Common myeloid progenitor, CD34-positive (primary cell): ENCODE data around the gene AIP.

Experiments used
- CTCF ChIA-PET: fragments of 350-600 bp; sonication (Branson Sonifier 250); formaldehyde crosslinking; loops from one replicate; lab custom pipeline; 2021; ENCODE audit warnings: antibody characterized with exemption; lab: Charles Lee
- POLR2A ChIA-PET: fragments of 350-600 bp; sonication (Branson Sonifier 250); formaldehyde crosslinking; loops from one replicate; lab custom pipeline; 2021; ENCODE audit warnings: antibody characterized with exemption; lab: Charles Lee
- DNase-seq, 3 donors: peaks; one replicate each; pipeline versions ENCODE4 v3.0.0 to v3.0.0-alpha.2; 2013
- H3K27ac ChIP-seq, 2 experiments: 1 replicate in 1 of 2; 2 replicates in 1 of 2; pipeline ENCODE4 v1.7.0; 2013; ENCODE audit warnings: inconsistent platforms in 2 of 2, low read length in 2 of 2, mild to moderate bottlenecking in 2 of 2, low read depth in 1 of 2, moderate library complexity in 1 of 2; ENCODE audit not compliant: severe bottlenecking in 2 of 2, insufficient read depth in 1 of 2, poor library complexity in 1 of 2
- H3K27me3 ChIP-seq, 5 experiments: replicated peaks in 2 of 5; 1 replicate in 3 of 5; 2 replicates in 2 of 5; pipeline versions ENCODE4 v1.6.1 to v1.7.0; 2013; ENCODE audit warnings: low read length in 4 of 5, mild to moderate bottlenecking in 2 of 5, moderate library complexity in 2 of 5, inconsistent platforms in 1 of 5; ENCODE audit not compliant: insufficient read depth in 5 of 5, control insufficient read depth in 4 of 5
- H3K36me3 ChIP-seq, 4 experiments: 1 replicate in 2 of 4; 2 replicates in 2 of 4; pipeline versions ENCODE4 v1.6.1 to v1.7.0; 2013; ENCODE audit warnings: low read length in 3 of 4, control low read depth in 1 of 4, mild to moderate bottlenecking in 1 of 4; ENCODE audit not compliant: control insufficient read depth in 4 of 4, insufficient read depth in 4 of 4
- H3K4me1 ChIP-seq, 4 experiments: 1 replicate in 3 of 4; 2 replicates in 1 of 4; pipeline versions ENCODE4 v1.6.1 to v1.7.1; 2013; ENCODE audit warnings: low read length in 3 of 4, mild to moderate bottlenecking in 3 of 4, control low read depth in 1 of 4, inconsistent platforms in 1 of 4, moderate library complexity in 1 of 4; ENCODE audit not compliant: control insufficient read depth in 4 of 4, insufficient read depth in 4 of 4; ENCODE audit errors: control extremely low read depth in 1 of 4
- H3K4me3 ChIP-seq, 7 experiments: 1 replicate in 4 of 7; 2 replicates in 3 of 7; pipeline versions ENCODE4 v1.5.1 to v1.7.0; 2013; ENCODE audit warnings: mild to moderate bottlenecking in 7 of 7, low read length in 6 of 7, moderate library complexity in 6 of 7, inconsistent platforms in 2 of 7, low read depth in 2 of 7, control low read depth in 1 of 7; ENCODE audit not compliant: insufficient read depth in 4 of 7, control insufficient read depth in 1 of 7; ENCODE audit errors: extremely low read depth in 1 of 7
- H3K9me3 ChIP-seq, 5 experiments: 1 replicate in 4 of 5; 2 replicates in 1 of 5; pipeline versions ENCODE4 v1.6.1 to v1.7.1; 2013; ENCODE audit warnings: low read length in 4 of 5, mild to moderate bottlenecking in 2 of 5, inconsistent platforms in 1 of 5, low read depth in 1 of 5, moderate library complexity in 1 of 5; ENCODE audit not compliant: control insufficient read depth in 4 of 5, insufficient read depth in 2 of 5; ENCODE audit errors: control extremely low read depth in 1 of 5
- WGBS: methylation state at CpG from one replicate; pipeline ENCODE4 v1.1.5; 2013; ENCODE audit not compliant: insufficient coverage; 5-methylcytosine and 5-hydroxymethylcytosine counted together

The AIP gene

GRCh38 chr11:67504005-67504949 lies 21.5 kb downstream of the AIP start:
- peak in 1 of 3 donors; percentile 22 for DNase-seq
- Histone ChIP-seq H3K4me1 (peaks cover 0 to 53% (median 47%) of the 10 kb centered on the region in 4 experiments), H3K9me3 (no peaks in the 10 kb centered on the region), H3K27ac (no peak overlapping the region), H3K36me3 (peaks cover 0 to 20% (median 7%) of the 10 kb centered on the region in 4 experiments), H3K4me3 (peak overlapping the region; percentile 35 to 82 (median 78)), H3K27me3 (peaks cover 0 to 22% (median 0%) of the 10 kb centered on the region in 5 experiments)
- WGBS = 4% methylated on average over 69 of the region's 101 CpGs
- ChIA-PET POLR2A (no interaction called here), CTCF (interaction anchor here (1.2 kb wide), 1 partner anchor 63 kb away, joined by 3 read pairs; no protein-coding TSS in a partner anchor)

- H3K27ac ChIP-seq = peak within 1 kb of the TSS in 1 of 2 experiments; percentile 55
- DNase-seq = peak in 1 of 3 donors; percentile 59
- peaks cover 0 to 53% (median 47%) of the 10 kb centered on the region in 4 experiments for H3K4me1 ChIP-seq
Observed at GRCh38 chr11:67504950-67505581, 22.2 kb downstream of the AIP start, which contains the start of gene PITPNM1. PITPNM1 (minus strand) TSS chr11:67505363; CDS start chr11:67504180, 1,183 bp downstream.

GRCh38 chr11:67505605-67506396 lies 23.0 kb downstream of the AIP start:
- WGBS = 21% methylated on average over 12 of the region's 17 CpGs

More at GRCh38 chr11:67504950-67505581, 22.2 kb downstream of the AIP start, which contains the start of gene PITPNM1:
- Histone ChIP-seq H3K9me3 (no peaks in the 10 kb centered on the region), H3K36me3 (peaks cover 0 to 16% (median 7%) of the 10 kb centered on the region in 4 experiments), H3K27me3 (peaks cover 0 to 22% (median 0%) of the 10 kb centered on the region in 5 experiments), H3K4me3 (peak within 1 kb of the TSS; percentile 35 to 82 (median 78))
- CTCF ChIA-PET = interaction anchor here (0.9 to 2.0 kb wide), 5 partner anchors 14 to 159 kb away, joined by 3 to 5 read pairs (median 3); no protein-coding TSS in a partner anchor
- under 1% methylated on average over 49 of the region's 58 CpGs for WGBS
- POLR2A ChIA-PET = interaction anchor here (1.1 kb wide), 1 partner anchor 13 kb away, joined by 4 read pairs; no protein-coding TSS in a partner anchor

GRCh38 chr11:67506426-67507051 lies 23.7 kb downstream of the AIP start:
- Histone ChIP-seq H3K4me1 (peaks cover 0 to 49% (median 47%) of the 10 kb centered on the region in 4 experiments), H3K27ac (peak overlapping the region in 1 of 2 experiments; percentile 6), H3K27me3 (peaks cover 0 to 22% (median 0%) of the 10 kb centered on the region in 5 experiments), H3K4me3 (no peak overlapping the region), H3K9me3 (no peaks in the 10 kb centered on the region), H3K36me3 (peaks cover 0 to 13% (median 4%) of the 10 kb centered on the region in 4 experiments)
- ChIA-PET POLR2A (no interaction called here), CTCF (interaction anchor here (0.6 to 2.0 kb wide), 5 partner anchors 22 to 155 kb away, joined by 3 to 5 read pairs (median 4); partner anchors contain the start of gene PTPRCAP)
- no peak for DNase-seq
- 92% methylated on average over 14 of the region's 16 CpGs for WGBS

More at GRCh38 chr11:67505605-67506396, 23.0 kb downstream of the AIP start:
- Histone ChIP-seq H3K4me3 (peak overlapping the region in 6 of 7 experiments; percentile 9 to 82 (median 73)), H3K9me3 (no peaks in the 10 kb centered on the region), H3K27me3 (peaks cover 0 to 22% (median 0%) of the 10 kb centered on the region in 5 experiments), H3K27ac (peak overlapping the region in 1 of 2 experiments; percentile 55), H3K4me1 (peaks cover 0 to 53% (median 47%) of the 10 kb centered on the region in 4 experiments), H3K36me3 (peaks cover 0 to 16% (median 7%) of the 10 kb centered on the region in 4 experiments)
- ChIA-PET CTCF (interaction anchor here (0.6 to 2.0 kb wide), 8 partner anchors 15 to 160 kb away, joined by 3 to 5 read pairs (median 4); partner anchors contain the start of gene PTPRCAP), POLR2A (interaction anchor here (1.1 kb wide), 1 partner anchor 14 kb away, joined by 4 read pairs; no protein-coding TSS in a partner anchor)
- peak; percentile 92 to 96 (median 96) for DNase-seq

GRCh38 chr11:67507242-67507863 lies 24.5 kb downstream of the AIP start:
- DNase-seq = peak in 1 of 3 donors; percentile 25
- Histone ChIP-seq H3K36me3 (peaks cover 0 to 5% (median 2%) of the 10 kb centered on the region in 4 experiments), H3K27ac (peak overlapping the region; percentile 98 to 99), H3K9me3 (no peaks in the 10 kb centered on the region), H3K4me3 (peak overlapping the region; percentile 23 to 94 (median 87)), H3K4me1 (peaks cover 0 to 49% (median 47%) of the 10 kb centered on the region in 4 experiments), H3K27me3 (peaks cover 0 to 20% (median 2%) of the 10 kb centered on the region in 5 experiments)
- CTCF ChIA-PET = interaction anchor here (1.0 kb wide), 1 partner anchor 39 kb away, joined by 3 read pairs; no protein-coding TSS in a partner anchor
- POLR2A ChIA-PET = no interaction called here
- 39% methylated on average over 32 of the region's 33 CpGs for WGBS
